HG03097 (cell line): Measurements from ENCODE around the gene FBXO7.

Experiments used
- ATAC-seq: cut with Tn5 transposase; IDR thresholded peaks from one replicate; pipeline ENCODE4 v1.9.1; 2021; ENCODE audit not compliant: unreplicated experiment, low FRiP score

The FBXO7 gene

GRCh38 chr22:32487461-32487860, 12.8 kb downstream of the FBXO7 start:
- no peak for ATAC-seq

DNA sequence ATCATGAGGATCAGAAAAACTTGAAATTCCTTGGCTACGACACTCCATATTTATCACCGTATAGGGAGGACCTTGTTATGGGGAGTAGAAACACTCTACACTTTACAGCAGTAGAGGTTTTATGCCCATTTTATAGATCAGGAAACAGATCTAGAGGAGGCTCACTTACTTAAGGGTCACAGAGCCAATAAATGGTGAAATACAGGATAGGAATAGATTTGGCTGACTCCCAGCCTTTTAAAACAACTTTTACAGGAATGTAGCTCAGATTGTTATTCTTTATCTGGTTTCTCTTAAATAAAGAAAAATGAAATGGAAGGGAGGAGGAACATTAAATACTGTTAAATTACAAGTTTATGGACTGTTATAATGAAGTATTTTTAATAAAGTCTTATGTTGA, 14.8 kb downstream of the FBXO7 start:
- ATAC-seq, result no peak

- no peak for ATAC-seq
Measured at GRCh38 chr22:32490279-32490678, 15.7 kb downstream of the FBXO7 start.

GRCh38 chr22:32492111-32492510, 17.5 kb downstream of the FBXO7 start:
- ATAC-seq, result no peak

GRCh38 chr22:32493551-32493950, 18.9 kb downstream of the FBXO7 start:
- ATAC-seq, result no peak

GRCh38 chr22:32494971-32495370, 20.4 kb downstream of the FBXO7 start:
- no peak for ATAC-seq

GRCh38 chr22:32499666-32500065, 25.1 kb downstream of the FBXO7 start:
- no peak for ATAC-seq

GRCh38 chr22:32501836-32502752, 27.5 kb downstream of the FBXO7 start:
- no peak for ATAC-seq

DNA sequence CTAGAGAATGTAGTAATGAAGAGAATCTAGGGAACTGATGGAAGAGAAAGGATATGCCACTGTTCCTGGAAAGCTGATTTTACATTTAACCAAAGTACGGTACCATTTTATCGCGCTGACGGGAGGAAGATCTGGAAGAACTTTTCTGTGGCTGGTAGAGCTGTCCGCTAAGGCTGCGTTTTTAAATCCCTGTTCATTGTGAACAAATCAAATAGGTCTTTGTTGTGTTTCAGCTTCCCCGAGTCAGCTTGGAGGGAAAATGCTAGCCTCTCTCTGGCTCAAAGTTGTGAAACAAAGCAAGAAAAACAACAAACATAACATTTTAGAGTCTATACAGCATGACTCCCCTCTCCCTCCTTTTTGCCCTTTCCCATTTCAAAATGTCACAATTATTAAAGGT, 34.4 kb downstream of the FBXO7 start:
- no peak for ATAC-seq

- ATAC-seq, result no peak
Measured at GRCh38 chr22:32511274-32511673, 36.7 kb downstream of the FBXO7 start.

GRCh38 chr22:32511776-32512175, 37.2 kb downstream of the FBXO7 start:
- no peak for ATAC-seq

- no peak for ATAC-seq
Measured at GRCh38 chr22:32512267-32512982, 37.8 kb downstream of the FBXO7 start.

DNA sequence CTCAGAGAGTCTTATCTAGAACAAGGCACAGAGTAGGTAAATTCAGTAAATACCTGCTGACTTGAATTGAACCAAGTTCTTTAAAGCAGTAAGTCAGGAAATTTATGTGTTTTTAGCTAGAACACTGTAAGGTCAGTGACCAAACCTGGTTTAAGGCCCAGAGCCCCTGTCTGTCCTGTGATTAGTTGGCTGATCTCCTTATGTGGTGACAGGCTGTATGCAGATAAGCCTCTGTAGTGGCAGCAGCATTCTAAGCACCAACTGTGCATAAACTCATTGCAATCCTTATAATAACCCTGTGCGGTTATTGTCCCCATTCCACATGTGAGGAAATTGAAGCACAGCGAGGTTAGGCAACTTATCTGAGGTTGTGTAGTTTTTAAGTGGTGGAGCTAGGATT, 40.5 kb downstream of the FBXO7 start:
- ATAC-seq, result no peak

GRCh38 chr22:32517488-32517887, 42.9 kb downstream of the FBXO7 start:
- no peak for ATAC-seq

DNA sequence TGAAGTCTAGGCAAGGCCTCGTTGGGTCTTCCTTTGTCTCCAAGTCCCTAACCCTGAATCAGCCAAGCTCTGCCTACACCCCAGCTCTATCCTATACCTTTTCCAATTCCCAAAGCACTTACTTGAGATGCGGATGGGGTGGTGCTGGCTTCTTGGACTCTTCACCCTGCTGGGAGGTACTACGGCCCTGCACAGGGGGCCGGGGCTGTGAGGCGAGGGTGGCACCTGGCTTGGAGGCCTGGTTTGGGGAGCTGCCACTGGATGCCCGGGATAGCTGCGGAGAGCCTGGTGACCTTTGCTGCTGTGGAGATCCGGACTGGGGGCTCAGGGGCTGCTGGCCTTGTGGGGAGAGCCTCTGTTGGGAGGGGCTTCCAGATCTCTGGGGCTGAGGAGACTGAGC, 43.3 kb downstream of the FBXO7 start:
- ATAC-seq, result no peak

- no peak for ATAC-seq
Measured at GRCh38 chr22:32518381-32518780, 43.8 kb downstream of the FBXO7 start.

GRCh38 chr22:32518848-32519247, 44.2 kb downstream of the FBXO7 start:
- no peak for ATAC-seq

- no peak for ATAC-seq
Measured at GRCh38 chr22:32520612-32521011, 46.0 kb downstream of the FBXO7 start.

GRCh38 chr22:32522237-32522636, 47.6 kb downstream of the FBXO7 start:
- ATAC-seq, result no peak

- ATAC-seq, result no peak
Measured at GRCh38 chr22:32527756-32528155, 53.1 kb downstream of the FBXO7 start.

GRCh38 chr22:32528316-32528715, 53.7 kb downstream of the FBXO7 start:
- no peak for ATAC-seq
